Chondrocyte (in vitro differentiated cells): Measurements from ENCODE around the gene KLK14. TPM values are rescaled to one million over a fixed set of nuclear protein-coding genes. Genes with fewer than 3 reads are reported as not detected.

ENCODE experiments used
- DNase-seq: peaks from one replicate; pipeline ENCODE4 v3.0.0; 2021; ENCODE audit warnings: mixed read lengths, low spot score
- H3K27ac Mint-ChIP-seq: one replicate; pipeline ENCODE4 v1.8.0; 2021; ENCODE audit warnings: mild to moderate bottlenecking, moderate library complexity, mixed read lengths; ENCODE audit not compliant: unreplicated experiment
- H3K27me3 Mint-ChIP-seq: 2 replicates; pipeline ENCODE4 v1.8.0; 2021; ENCODE audit warnings: low read depth, mixed read lengths
- H3K36me3 Mint-ChIP-seq: 2 replicates; pipeline ENCODE4 v1.8.0; 2021; ENCODE audit warnings: low read depth, mixed read lengths
- H3K4me1 Mint-ChIP-seq: 2 replicates; pipeline ENCODE4 v1.8.0; 2021; ENCODE audit warnings: low read depth, mild to moderate bottlenecking, mixed read lengths
- H3K4me3 Mint-ChIP-seq: one replicate; pipeline ENCODE4 v1.8.0; 2021; ENCODE audit warnings: mild to moderate bottlenecking, moderate library complexity, mixed read lengths; ENCODE audit not compliant: unreplicated experiment
- H3K9me3 Mint-ChIP-seq: 2 replicates; pipeline ENCODE4 v1.8.0; 2021; ENCODE audit warnings: low read depth, mixed read lengths
- CTCF ChIP-seq: fragments of 200-600 bp; sonication (generic); IDR thresholded peaks from 2 replicates; pipeline ENCODE4 v1.5.0; 2021; ENCODE audit warnings: antibody characterized with exemption, mild to moderate bottlenecking, moderate library complexity
- total RNA-seq: library from RNA; stranded (reverse); gene quantifications from 3 replicates; pipeline ENCODE4 v1.2.1, GENCODE V29; 2021

KLK14 gene
- total RNA-seq, 1 donor from 2014 or later = not detected

- TF ChIP-seq CTCF = no peak
- peaks cover 4% of the 10 kb centered on the region for H3K27me3 Mint-ChIP-seq
- no peaks in the 10 kb centered on the region for H3K4me1 Mint-ChIP-seq
- no peaks in the 10 kb centered on the region for H3K9me3 Mint-ChIP-seq
- peak; percentile 50 for DNase-seq
- H3K4me3 Mint-ChIP-seq = no peak overlapping the region
- no peak overlapping the region for H3K27ac Mint-ChIP-seq
- H3K36me3 Mint-ChIP-seq = no peaks in the 10 kb centered on the region
Observed at GRCh38 chr19:51123381-51123800, 40.7 kb upstream of the KLK14 start.

- Mint-ChIP-seq H3K9me3 (no peaks in the 10 kb centered on the region), H3K27ac (no peak overlapping the region), H3K27me3 (peaks cover 6% of the 10 kb centered on the region), H3K4me3 (no peak overlapping the region), H3K4me1 (no peaks in the 10 kb centered on the region), H3K36me3 (no peaks in the 10 kb centered on the region)
- no peak for DNase-seq
- TF ChIP-seq CTCF = no peak
Observed at GRCh38 chr19:51122112-51122981, 39.7 kb upstream of the KLK14 start.

GRCh38 chr19:51121257-51121656 lies 38.6 kb upstream of the KLK14 start:
- no peaks in the 10 kb centered on the region for H3K4me1 Mint-ChIP-seq
- H3K4me3 Mint-ChIP-seq = no peak overlapping the region
- no peak for TF ChIP-seq CTCF
- no peak overlapping the region for H3K27ac Mint-ChIP-seq
- no peaks in the 10 kb centered on the region for H3K9me3 Mint-ChIP-seq
- no peak for DNase-seq
- H3K36me3 Mint-ChIP-seq = no peaks in the 10 kb centered on the region
- H3K27me3 Mint-ChIP-seq = peaks cover 9% of the 10 kb centered on the region

DNA sequence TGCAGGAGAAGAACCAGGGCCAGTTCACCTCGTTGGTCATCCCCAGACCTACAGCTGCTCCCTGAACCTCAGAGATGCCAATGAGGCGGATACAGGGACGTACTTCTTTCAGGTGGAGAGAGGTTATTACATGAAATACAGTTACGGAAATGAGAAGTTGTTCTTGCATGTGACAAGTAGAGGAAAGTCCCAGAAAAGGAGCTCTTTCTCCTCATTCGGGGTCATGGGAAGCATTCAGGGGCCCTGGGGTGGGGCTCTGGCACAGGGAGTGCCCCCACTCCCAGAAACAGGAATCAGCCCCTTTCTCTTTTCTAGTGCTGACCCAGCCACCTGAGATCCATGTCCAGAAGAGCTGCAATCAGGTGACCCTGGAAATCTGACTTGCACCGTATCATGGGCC lies 37.5 kb upstream of the KLK14 start:
- Mint-ChIP-seq H3K36me3 (no peaks in the 10 kb centered on the region), H3K27me3 (peaks cover 16% of the 10 kb centered on the region), H3K27ac (no peak overlapping the region), H3K4me3 (no peak overlapping the region), H3K9me3 (no peaks in the 10 kb centered on the region), H3K4me1 (no peaks in the 10 kb centered on the region)
- no peak for TF ChIP-seq CTCF
- no peak for DNase-seq

GRCh38 chr19:51119611-51120010 lies 36.9 kb upstream of the KLK14 start:
- Mint-ChIP-seq H3K4me1 (no peaks in the 10 kb centered on the region), H3K36me3 (no peaks in the 10 kb centered on the region), H3K9me3 (no peaks in the 10 kb centered on the region), H3K4me3 (no peak overlapping the region), H3K27ac (no peak overlapping the region), H3K27me3 (peaks cover 19% of the 10 kb centered on the region)
- DNase-seq = peak; percentile 69
- no peak for TF ChIP-seq CTCF
